Endothelial cell (in vitro differentiated cells): ENCODE results near the gene MMP25. TPM values are rescaled to one million over a fixed set of nuclear protein-coding genes. Genes with fewer than 3 reads are reported as not detected.

ENCODE experiments used
- DNase-seq: peaks from one replicate; pipeline ENCODE4 v3.0.0; 2021; ENCODE audit warnings: low spot score
- H3K27ac Mint-ChIP-seq: one replicate; pipeline ENCODE4 v1.8.0; 2021; ENCODE audit warnings: mixed read lengths, inconsistent platforms; ENCODE audit not compliant: unreplicated experiment
- H3K27me3 Mint-ChIP-seq: one replicate; pipeline ENCODE4 v1.8.0; 2021; ENCODE audit warnings: mild to moderate bottlenecking, moderate library complexity, mixed read lengths, inconsistent platforms; ENCODE audit not compliant: unreplicated experiment
- H3K36me3 Mint-ChIP-seq: one replicate; pipeline ENCODE4 v1.8.0; 2021; ENCODE audit warnings: mild to moderate bottlenecking, low read depth, mixed read lengths, inconsistent platforms; ENCODE audit not compliant: unreplicated experiment
- H3K4me1 Mint-ChIP-seq: one replicate; pipeline ENCODE4 v1.8.0; 2021; ENCODE audit warnings: mild to moderate bottlenecking, mixed read lengths, inconsistent platforms; ENCODE audit not compliant: unreplicated experiment
- H3K4me3 Mint-ChIP-seq: one replicate; pipeline ENCODE4 v1.8.0; 2021; ENCODE audit warnings: mild to moderate bottlenecking, mixed read lengths, inconsistent platforms; ENCODE audit not compliant: unreplicated experiment
- H3K9me3 Mint-ChIP-seq: one replicate; pipeline ENCODE4 v1.8.0; 2021; ENCODE audit warnings: mixed read lengths, inconsistent platforms; ENCODE audit not compliant: unreplicated experiment
- CTCF ChIP-seq: fragments of 200-600 bp; sonication (generic); IDR thresholded peaks from one replicate; pipeline ENCODE4 v1.5.0; 2021; ENCODE audit warnings: antibody characterized with exemption; ENCODE audit not compliant: unreplicated experiment
- total RNA-seq: library from RNA; stranded (reverse); fragmentation: NEBNext Ultra II Directional; extraction: Animal tissue kit (Norgen Biotek cat#: 25700); gene quantifications from one replicate; pipeline ENCODE4 v1.2.1, GENCODE V29; 2021; ENCODE audit not compliant: unreplicated experiment

MMP25 gene
- total RNA-seq, 1 donor from 2014 or later = 5.4 TPM

DNA sequence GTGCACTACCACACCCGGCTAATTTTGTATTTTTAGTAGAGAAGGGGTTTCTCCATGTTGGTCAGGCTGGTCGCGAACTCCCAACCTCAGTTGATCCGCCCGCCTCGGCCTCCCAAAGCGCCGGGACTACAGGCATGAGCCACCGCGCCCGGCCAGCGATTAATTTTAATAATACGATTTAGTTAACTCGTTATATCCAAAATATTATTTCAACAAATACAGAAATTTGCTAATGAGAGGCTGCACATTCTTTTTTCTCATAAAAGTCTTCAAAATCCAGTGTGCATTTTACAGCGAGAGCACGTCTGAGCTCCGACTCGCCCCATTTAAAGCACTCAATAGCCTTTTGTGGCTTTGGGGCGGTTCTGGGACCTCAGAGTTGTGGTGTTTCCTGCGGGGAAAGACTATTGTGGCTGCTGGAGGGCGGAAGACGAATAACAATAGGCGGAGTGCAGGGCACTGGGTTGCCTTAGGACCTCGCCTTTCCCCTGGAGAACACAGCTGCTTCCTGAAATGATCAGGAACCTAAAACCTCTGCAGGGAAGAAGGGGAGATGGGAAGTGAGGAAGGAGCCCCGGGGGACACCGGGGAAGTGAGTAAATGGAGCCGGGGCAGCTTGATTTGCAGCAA, 55.6 kb downstream of the MMP25 start:
- TF ChIP-seq CTCF = no peak
- Mint-ChIP-seq H3K4me1 (peaks cover 58% of the 10 kb centered on the region), H3K27me3 (peaks cover 11% of the 10 kb centered on the region), H3K9me3 (no peaks in the 10 kb centered on the region), H3K27ac (peak overlapping the region; percentile 99), H3K4me3 (peak overlapping the region; percentile 53), H3K36me3 (no peaks in the 10 kb centered on the region)
- DNase-seq = peak; percentile 60

DNA sequence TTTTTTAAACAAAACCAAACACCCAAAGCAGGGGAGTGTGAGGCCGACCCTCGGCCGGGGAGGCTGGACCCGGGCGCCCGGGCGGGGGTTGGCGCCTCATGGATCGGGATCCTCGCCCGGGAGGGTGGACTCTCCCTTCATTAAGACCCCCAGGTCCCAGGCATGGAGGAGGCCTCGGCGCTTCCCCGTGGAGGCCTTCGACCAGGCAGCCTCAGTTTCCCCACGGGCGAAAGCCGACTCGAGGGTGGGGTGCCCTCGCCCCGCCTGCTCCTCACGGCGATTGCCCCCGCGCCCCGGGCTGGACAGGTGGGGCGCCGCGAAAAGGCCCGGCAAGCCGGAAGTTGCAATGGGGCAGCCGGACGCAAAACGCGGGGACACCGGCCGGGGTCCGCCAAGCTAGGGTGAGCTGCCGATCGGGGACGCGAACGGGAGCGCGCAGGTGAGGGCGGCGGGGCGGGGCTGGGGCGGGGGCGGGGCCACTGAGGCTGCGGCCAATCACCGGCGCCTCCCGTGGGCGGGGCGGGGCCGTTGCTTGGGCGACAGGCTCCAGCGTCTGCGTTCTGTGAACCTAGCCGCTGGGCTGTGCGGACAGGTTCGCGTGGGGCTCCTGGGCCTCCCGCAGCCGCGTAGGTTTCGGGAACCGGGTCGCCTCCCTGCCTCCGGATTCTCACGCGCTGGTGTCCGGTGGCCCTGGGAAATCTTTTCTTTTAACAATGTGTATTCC, 60.0 kb downstream of the MMP25 start:
- Mint-ChIP-seq H3K27ac (peak overlapping the region; percentile 92), H3K4me3 (peak overlapping the region; percentile 88), H3K36me3 (no peaks in the 10 kb centered on the region), H3K27me3 (peaks cover 9% of the 10 kb centered on the region), H3K9me3 (no peaks in the 10 kb centered on the region), H3K4me1 (peaks cover 30% of the 10 kb centered on the region)
- peak; percentile 94 for DNase-seq
- no peak for TF ChIP-seq CTCF

Other genes with a start within 250 kb of the MMP25 start
- gene PRSS41, start 248.1 kb upstream of the MMP25 start, total RNA-seq = not detected
- not detected for gene PRSS21, start 229.3 kb upstream of the MMP25 start, total RNA-seq
- 1.3 TPM for gene ZG16B, start 216.3 kb upstream of the MMP25 start, total RNA-seq
- 0.59 TPM for gene PRSS22, start 188.4 kb upstream of the MMP25 start, total RNA-seq
- gene FLYWCH2, start 163.3 kb upstream of the MMP25 start, total RNA-seq = 24.9 TPM
- gene FLYWCH1, start 134.6 kb upstream of the MMP25 start, total RNA-seq = 50.8 TPM
- gene KREMEN2, start 82.3 kb upstream of the MMP25 start, total RNA-seq = not detected
- gene PAQR4, start 77.2 kb upstream of the MMP25 start, total RNA-seq = 11.8 TPM
- 12.2 TPM for gene PKMYT1, start 66.1 kb upstream of the MMP25 start, total RNA-seq
- gene CLDN9, start 33.6 kb upstream of the MMP25 start, total RNA-seq = not detected
- 33.0 TPM for gene CLDN6, start 28.4 kb upstream of the MMP25 start, total RNA-seq
- gene TNFRSF12A, start 26.2 kb upstream of the MMP25 start, total RNA-seq = 3.0 TPM
- gene HCFC1R1, start 22.6 kb upstream of the MMP25 start, total RNA-seq = 28.7 TPM
- 22.9 TPM for gene THOC6, start 22.5 kb upstream of the MMP25 start, total RNA-seq
- 0.13 TPM for gene BICDL2, start 9.6 kb upstream of the MMP25 start, total RNA-seq
- gene IL32, start 19.1 kb downstream of the MMP25 start, total RNA-seq = 1.7 TPM
- 50.7 TPM for gene ZSCAN10, start 52.7 kb downstream of the MMP25 start, total RNA-seq
- 22.8 TPM for gene ZNF205, start 66.0 kb downstream of the MMP25 start, total RNA-seq
- 10.1 TPM for gene ZNF213, start 88.5 kb downstream of the MMP25 start, total RNA-seq
- not detected for gene OR1F1, start 141.6 kb downstream of the MMP25 start, total RNA-seq
- 13.4 TPM for gene ZNF200, start 188.6 kb downstream of the MMP25 start, total RNA-seq
- not detected for gene MEFV, start 210.1 kb downstream of the MMP25 start, total RNA-seq
- gene ZNF263, start 236.9 kb downstream of the MMP25 start, total RNA-seq = 43.7 TPM